Measurements from ENCODE around the gene ZKSCAN1. TPM values are rescaled to one million over a fixed set of nuclear protein-coding genes. Genes with fewer than 3 reads are reported as not detected.

ZKSCAN1 gene
- total and polyA plus RNA-seq, 2 experiments from 2014 or later = 11.8 to 19.4 TPM

GRCh38 chr7:100089458-100090196, 74.2 kb downstream of the ZKSCAN1 start:
- ATAC-seq (no peak), DNase-seq (ENCODE audit: low spot score) (no peak)
- TF ChIP-seq NANOG (IDR thresholded peaks at IDR 0.05; ENCODE audit: borderline replicate concordance) = no peak
- TF ChIP-seq ZNF462 (CRISPR knock-in tag; IDR thresholded peaks at IDR 0.05) = no peak
- H3K4me3 ChIP-seq = peak overlapping the region; percentile 82
- Mint-ChIP-seq H3K36me3 (ENCODE audit: low read depth) (peaks cover 45% of the 10 kb centered on the region), H3K4me1 (peaks cover 18% of the 10 kb centered on the region), H3K9me3 (no peaks in the 10 kb centered on the region), H3K4me3 (peak overlapping the region; percentile 93), H3K27me3 (ENCODE audit: insufficient read depth, low read depth, poor library complexity) (peaks cover 34% of the 10 kb centered on the region), H3K27ac (peak overlapping the region; percentile 82)
- H3K4me1 ChIP-seq (ENCODE audit: insufficient read depth) = peaks cover 6% of the 10 kb centered on the region
- 0 out of 2 replicates have a peak overlapping the region, but pooled peaks have one; percentile 90 for H3K27ac ChIP-seq (ENCODE audit: low read depth)
- H3K36me3 ChIP-seq (ENCODE audit: insufficient read depth) = peaks cover 25% of the 10 kb centered on the region
- no peaks in the 10 kb centered on the region for H3K9me2 ChIP-seq (ENCODE audit: insufficient read depth)
- no peaks in the 10 kb centered on the region for H3K27me3 ChIP-seq (ENCODE audit: insufficient read depth)
- peak overlapping the region; percentile 95; the same call in 1 of the 2 replicates for H2AFZ ChIP-seq
- H3K79me2 ChIP-seq (replicated peaks; ENCODE audit: insufficient read depth) = peaks cover 8% of the 10 kb centered on the region
- peak overlapping the region; percentile 90 for H3K4me2 ChIP-seq
- peaks cover 59% of the 10 kb centered on the region for H3F3A ChIP-seq (replicated peaks; ENCODE audit: low read depth)
- H4K20me1 ChIP-seq (replicated peaks; ENCODE audit: insufficient read depth) = peaks cover 16% of the 10 kb centered on the region; the same call in 1 of the 2 replicates

- H4K20me1 ChIP-seq (replicated peaks; ENCODE audit: insufficient read depth) = peaks cover 26% of the 10 kb centered on the region
- peaks cover 71% of the 10 kb centered on the region for H3F3A ChIP-seq (replicated peaks; ENCODE audit: low read depth)
- H3K4me3 ChIP-seq = no peak overlapping the region
- Mint-ChIP-seq H3K36me3 (ENCODE audit: low read depth) (peaks cover 56% of the 10 kb centered on the region), H3K27ac (peak overlapping the region; percentile 52), H3K4me3 (peak overlapping the region; percentile 93), H3K4me1 (peaks cover 21% of the 10 kb centered on the region), H3K9me3 (no peaks in the 10 kb centered on the region), H3K27me3 (ENCODE audit: insufficient read depth, low read depth, poor library complexity) (peaks cover 38% of the 10 kb centered on the region)
- H3K4me2 ChIP-seq = no peak overlapping the region
- H3K27me3 ChIP-seq (ENCODE audit: insufficient read depth) = no peaks in the 10 kb centered on the region
- H3K27ac ChIP-seq (ENCODE audit: low read depth) = peak overlapping the region; percentile 88; the same call in 1 of the 2 replicates
- H3K79me2 ChIP-seq (replicated peaks; ENCODE audit: insufficient read depth) = peaks cover 8% of the 10 kb centered on the region
- H3K9me2 ChIP-seq (ENCODE audit: insufficient read depth) = no peaks in the 10 kb centered on the region
- peak; percentile 7 for ATAC-seq
- no peak overlapping the region for H2AFZ ChIP-seq
- H3K36me3 ChIP-seq (ENCODE audit: insufficient read depth) = peaks cover 37% of the 10 kb centered on the region
- peaks cover 6% of the 10 kb centered on the region for H3K4me1 ChIP-seq (ENCODE audit: insufficient read depth)
- DNase-seq (ENCODE audit: low spot score) = no peak
- TF ChIP-seq POLR2AphosphoS5 (IDR thresholded peaks at IDR 0.05; ENCODE audit: low read depth) = no peak
- no peak for TF ChIP-seq REST (IDR thresholded peaks at IDR 0.05; ENCODE audit: unreplicated experiment)
- TF ChIP-seq STAT1 (IDR thresholded peaks at IDR 0.05; ENCODE audit: unreplicated experiment) = no peak
- TF ChIP-seq JUNB (IDR thresholded peaks at IDR 0.05; ENCODE audit: unreplicated experiment) = no peak
- no peak for TF ChIP-seq NANOG (IDR thresholded peaks at IDR 0.05; ENCODE audit: borderline replicate concordance)
- TF ChIP-seq CTCF (conservative IDR thresholded peaks at IDR 0.05; ENCODE audit: low read depth in 2 of 2) = no peak
Observed at GRCh38 chr7:100090527-100091410, 75.4 kb downstream of the ZKSCAN1 start.

All from GM23338 (cell line).